Activated CD4-positive, alpha-beta T cell treated with anti-CD3 and anti-CD28 coated beads, Interleukin-2, amount 50 U/mL, for 4 hours (primary cell): Measurements from ENCODE around the gene DKK3.

Source experiments
- DNase-seq, 2 experiments: peaks; one replicate each; pipeline ENCODE4 v3.0.0-alpha.2; 2020

DKK3 gene

GRCh38 chr11:12029738-12030363 lies 21.4 kb upstream of the DKK3 start:
- no peak for DNase-seq

- no peak for DNase-seq
Measured at GRCh38 chr11:12029119-12029518, 20.7 kb upstream of the DKK3 start.

GRCh38 chr11:12028303-12028702 lies 19.9 kb upstream of the DKK3 start:
- DNase-seq = no peak

- no peak for DNase-seq
Measured at GRCh38 chr11:12026331-12027211, 18.1 kb upstream of the DKK3 start.

- no peak for DNase-seq
Measured at GRCh38 chr11:12024254-12024926, 16.0 kb upstream of the DKK3 start.

GRCh38 chr11:12023015-12023414 lies 14.6 kb upstream of the DKK3 start:
- DNase-seq = no peak

GRCh38 chr11:12020546-12020945 lies 12.1 kb upstream of the DKK3 start:
- no peak for DNase-seq

GRCh38 chr11:12019866-12020416 lies 11.5 kb upstream of the DKK3 start:
- DNase-seq = no peak

GRCh38 chr11:12019337-12019736 lies 10.9 kb upstream of the DKK3 start:
- DNase-seq = no peak

GRCh38 chr11:12017865-12018453 lies 9.5 kb upstream of the DKK3 start:
- DNase-seq = no peak

- DNase-seq = no peak
Measured at GRCh38 chr11:12017243-12017678, 8.8 kb upstream of the DKK3 start.

GRCh38 chr11:12016246-12016645 lies 7.8 kb upstream of the DKK3 start:
- no peak for DNase-seq

GRCh38 chr11:12015486-12015885 lies 7.1 kb upstream of the DKK3 start:
- no peak for DNase-seq

- DNase-seq = no peak
Measured at GRCh38 chr11:12013781-12014180, 5.4 kb upstream of the DKK3 start.

- no peak for DNase-seq
Measured at GRCh38 chr11:12009617-12010321, 1.3 kb upstream of the DKK3 start.

- DNase-seq = no peak
Measured at GRCh38 chr11:12008790-12009616, 577 bp upstream of the DKK3 start.

- DNase-seq = no peak
Measured at GRCh38 chr11:12007230-12007593, 1.2 kb downstream of the DKK3 start.

- no peak for DNase-seq
Measured at GRCh38 chr11:12006552-12007229, 1.7 kb downstream of the DKK3 start.

- DNase-seq = no peak
Measured at GRCh38 chr11:12005476-12005875, 3.0 kb downstream of the DKK3 start.

GRCh38 chr11:12005061-12005460 lies 3.4 kb downstream of the DKK3 start:
- no peak for DNase-seq

- DNase-seq = no peak
Measured at GRCh38 chr11:12003815-12004214, 4.6 kb downstream of the DKK3 start.
